Loucy (cell line): ENCODE measurements around the gene PLA2G5.
"Not testable (repeated sequence)": the region's sequence is repeated elsewhere in the genome, so short reads cannot be mapped to it uniquely, and the experiment has no call there.

Source experiments
- H2AFZ ChIP-seq: fragments of 200-600 bp; sonication (generic); 2 replicates; pipeline ENCODE4 v1.6.0; 2016; ENCODE audit warnings: antibody characterized with exemption, mild to moderate bottlenecking, low read length, moderate library complexity
- H3F3A ChIP-seq: fragments of 200-600 bp; 2 replicates; pipeline ENCODE4 v1.6.0; 2016; ENCODE audit warnings: antibody characterized with exemption, low read depth, mild to moderate bottlenecking
- H3K27me3 ChIP-seq: fragments of 200-600 bp; sonication (generic); 2 replicates; pipeline ENCODE4 v1.6.1; 2014; ENCODE audit warnings: low read length, mild to moderate bottlenecking; ENCODE audit not compliant: insufficient read depth, poor library complexity, severe bottlenecking
- H3K36me3 ChIP-seq: fragments of 200-600 bp; sonication (generic); 2 replicates; pipeline ENCODE4 v1.6.1; 2016; ENCODE audit warnings: low read length; ENCODE audit not compliant: insufficient read depth
- H3K4me1 ChIP-seq: fragments of 200-600 bp; sonication (generic); 2 replicates; pipeline ENCODE4 v1.5.1; 2014; ENCODE audit warnings: low read length, mild to moderate bottlenecking; ENCODE audit not compliant: insufficient read depth, poor library complexity, severe bottlenecking
- H3K4me2 ChIP-seq: fragments of 200-600 bp; sonication (generic); 2 replicates; pipeline ENCODE4 v1.6.0; 2014; ENCODE audit warnings: antibody characterized with exemption, low read length, low read depth, mild to moderate bottlenecking; ENCODE audit not compliant: poor library complexity, severe bottlenecking
- H3K4me3 ChIP-seq: fragments of 200-600 bp; sonication (generic); 2 replicates; pipeline ENCODE4 v1.5.1; 2014; ENCODE audit warnings: low read length, mild to moderate bottlenecking, mixed read lengths; ENCODE audit not compliant: poor library complexity, severe bottlenecking
- H3K79me2 ChIP-seq: fragments of 200-600 bp; sonication (generic); 2 replicates; pipeline ENCODE4 v1.6.1; 2014; ENCODE audit warnings: low read length; ENCODE audit not compliant: insufficient read depth
- H3K9ac ChIP-seq: fragments of 200-600 bp; sonication (generic); 2 replicates; pipeline ENCODE4 v1.6.0; 2014; ENCODE audit warnings: mild to moderate bottlenecking, low read depth, low read length, moderate library complexity; ENCODE audit not compliant: poor library complexity, severe bottlenecking
- H3K9me2 ChIP-seq: fragments of 200-600 bp; sonication (generic); replicated peaks from 2 replicates; pipeline ENCODE4 v1.6.1; 2016; ENCODE audit warnings: low read depth, low read length, mixed read lengths
- H3K9me3 ChIP-seq: fragments of 200-600 bp; sonication (generic); 2 replicates; pipeline ENCODE4 v1.6.1; 2014; ENCODE audit warnings: mild to moderate bottlenecking, antibody characterized with exemption, low read length, low read depth; ENCODE audit not compliant: insufficient read depth
- H4K20me1 ChIP-seq: fragments of 200-600 bp; sonication (generic); 2 replicates; pipeline ENCODE4 v1.6.0; 2014; ENCODE audit warnings: antibody characterized with exemption, low read length, mild to moderate bottlenecking; ENCODE audit not compliant: insufficient read depth, poor library complexity, severe bottlenecking
- EZH2phosphoT487 ChIP-seq: fragments of 200-600 bp; IDR thresholded peaks from 2 replicates; pipeline ENCODE4 v1.6.1; 2018; ENCODE audit warnings: antibody characterized with exemption, mild to moderate bottlenecking, moderate library complexity, borderline replicate concordance
- TF ChIP-seq, protein P1 (sequence below): fragments of 200-600 bp; sonication (generic); conservative IDR thresholded peaks from 2 replicates; pipeline ENCODE4 v1.5.1; 2014; ENCODE audit warnings: mild to moderate bottlenecking, antibody characterized with exemption, low read length

The PLA2G5 gene

DNA sequence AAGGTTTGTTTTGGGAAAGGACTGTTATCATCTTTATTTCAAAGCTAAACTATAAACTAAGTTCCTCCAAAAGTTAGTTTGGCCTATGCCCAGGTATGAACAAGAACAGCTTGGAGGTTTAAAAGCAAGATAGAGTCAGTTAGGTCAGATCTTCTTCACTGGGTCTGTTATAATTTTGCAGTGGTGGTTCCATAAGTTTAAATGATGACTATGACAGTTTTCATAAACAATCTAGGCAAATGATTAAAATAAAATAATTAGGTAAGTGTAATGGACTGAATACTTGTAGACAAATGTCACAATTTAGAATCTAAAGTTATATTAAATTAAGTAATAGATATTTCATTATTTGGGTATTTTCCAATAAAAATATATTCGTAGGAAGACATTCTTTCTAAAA lies 21.4 kb upstream of the PLA2G5 start:
- Histone ChIP-seq H3F3A (no peaks in the 10 kb centered on the region), H3K9me3 (no peaks in the 10 kb centered on the region; the same call in 1 of the 2 replicates), H3K27me3 (no peaks in the 10 kb centered on the region)

DNA sequence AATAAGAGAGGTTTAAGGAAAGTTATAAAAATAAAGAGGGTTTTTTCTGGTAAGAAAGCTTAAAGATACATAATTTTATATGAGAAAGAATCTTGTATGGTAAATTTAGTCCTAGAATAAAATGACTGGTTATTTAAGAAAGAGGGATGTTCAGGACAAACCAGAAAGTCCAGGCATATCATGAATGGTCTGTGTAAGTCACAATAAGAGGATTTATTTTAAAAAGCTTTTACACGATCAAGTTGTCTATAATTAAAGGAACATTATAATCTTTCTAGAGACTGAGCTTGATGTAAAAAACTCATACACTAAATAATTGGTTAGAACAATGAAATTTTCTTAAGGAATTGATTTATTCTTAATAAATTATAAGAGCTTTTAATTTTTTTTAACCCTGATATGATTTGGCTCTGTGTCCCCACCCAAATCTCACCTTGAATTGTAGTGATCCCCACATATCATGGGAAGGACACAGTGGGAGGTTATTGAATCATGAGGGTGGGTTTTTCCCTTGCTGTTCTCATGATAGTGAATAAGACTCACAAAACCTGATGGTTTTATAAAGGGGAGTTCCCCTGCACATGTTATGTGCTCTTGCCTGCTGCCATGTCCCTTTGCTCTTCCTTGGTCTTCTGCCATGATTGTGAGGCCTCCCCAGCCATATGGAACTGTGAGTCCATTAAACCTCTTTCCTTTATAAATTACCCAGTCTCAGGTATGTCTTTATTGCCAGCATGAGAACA lies 20.8 kb upstream of the PLA2G5 start:
- not testable (repeated sequence) for H3K4me2 ChIP-seq, H2AFZ ChIP-seq, H4K20me1 ChIP-seq, H3F3A ChIP-seq, H3K4me3 ChIP-seq, H3K9ac ChIP-seq, H3K79me2 ChIP-seq, H3K27me3 ChIP-seq, H3K9me2 ChIP-seq, H3K9me3 ChIP-seq, H3K36me3 ChIP-seq, H3K4me1 ChIP-seq

More for the DNA sequence above, 21.4 kb upstream of the PLA2G5 start:
- no peaks in the 10 kb centered on the region for H4K20me1 ChIP-seq
- no peak overlapping the region for H3K9ac ChIP-seq
- H3K4me1 ChIP-seq, result no peaks in the 10 kb centered on the region
- no peak overlapping the region for H2AFZ ChIP-seq
- no peak overlapping the region for H3K4me2 ChIP-seq
- H3K36me3 ChIP-seq, result no peaks in the 10 kb centered on the region
- H3K79me2 ChIP-seq, result no peaks in the 10 kb centered on the region
- TF ChIP-seq, protein P1, sequence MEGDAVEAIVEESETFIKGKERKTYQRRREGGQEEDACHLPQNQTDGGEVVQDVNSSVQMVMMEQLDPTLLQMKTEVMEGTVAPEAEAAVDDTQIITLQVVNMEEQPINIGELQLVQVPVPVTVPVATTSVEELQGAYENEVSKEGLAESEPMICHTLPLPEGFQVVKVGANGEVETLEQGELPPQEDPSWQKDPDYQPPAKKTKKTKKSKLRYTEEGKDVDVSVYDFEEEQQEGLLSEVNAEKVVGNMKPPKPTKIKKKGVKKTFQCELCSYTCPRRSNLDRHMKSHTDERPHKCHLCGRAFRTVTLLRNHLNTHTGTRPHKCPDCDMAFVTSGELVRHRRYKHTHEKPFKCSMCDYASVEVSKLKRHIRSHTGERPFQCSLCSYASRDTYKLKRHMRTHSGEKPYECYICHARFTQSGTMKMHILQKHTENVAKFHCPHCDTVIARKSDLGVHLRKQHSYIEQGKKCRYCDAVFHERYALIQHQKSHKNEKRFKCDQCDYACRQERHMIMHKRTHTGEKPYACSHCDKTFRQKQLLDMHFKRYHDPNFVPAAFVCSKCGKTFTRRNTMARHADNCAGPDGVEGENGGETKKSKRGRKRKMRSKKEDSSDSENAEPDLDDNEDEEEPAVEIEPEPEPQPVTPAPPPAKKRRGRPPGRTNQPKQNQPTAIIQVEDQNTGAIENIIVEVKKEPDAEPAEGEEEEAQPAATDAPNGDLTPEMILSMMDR, result no peak
- no peak for TF ChIP-seq EZH2phosphoT487
- H3K9me2 ChIP-seq, result no peaks in the 10 kb centered on the region
- no peak overlapping the region for H3K4me3 ChIP-seq

DNA sequence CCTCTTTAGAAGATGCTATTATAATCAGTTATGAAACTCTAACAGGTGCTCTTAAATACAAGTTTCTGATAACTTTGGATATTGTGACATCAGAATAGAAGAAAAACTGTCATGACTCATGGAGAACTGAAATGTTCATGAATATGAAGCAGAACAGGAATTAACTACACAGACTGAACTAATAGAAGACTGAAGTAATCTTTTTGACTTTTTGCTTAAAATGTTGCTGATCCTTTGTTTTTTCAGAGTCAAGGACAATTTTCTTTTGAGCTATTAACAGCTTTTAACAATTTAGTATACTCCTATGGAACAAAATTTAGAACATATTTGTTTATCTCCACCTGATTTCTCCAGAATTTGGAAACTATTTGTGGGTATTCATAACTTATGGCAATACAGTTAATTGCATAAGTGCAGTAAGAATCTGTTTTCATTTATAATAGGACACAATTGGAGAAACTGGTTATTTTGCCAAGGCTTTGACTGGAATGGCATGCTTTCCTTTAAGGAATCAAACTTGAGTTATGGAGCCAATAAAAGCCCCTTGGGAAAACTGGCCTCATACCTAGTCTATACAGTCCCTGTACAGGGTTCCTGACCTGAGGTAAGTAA lies 18.7 kb upstream of the PLA2G5 start:
- H3K27me3 ChIP-seq, result no peaks in the 10 kb centered on the region
- H3K9me2 ChIP-seq, result no peaks in the 10 kb centered on the region
- H3K9me3 ChIP-seq, result no peaks in the 10 kb centered on the region; the same call in 1 of the 2 replicates
- TF ChIP-seq, protein P1, result no peak
- no peak for TF ChIP-seq EZH2phosphoT487
- H3K79me2 ChIP-seq, result no peaks in the 10 kb centered on the region
- no peaks in the 10 kb centered on the region for H3K36me3 ChIP-seq
- H3F3A ChIP-seq, result no peaks in the 10 kb centered on the region
- no peaks in the 10 kb centered on the region for H4K20me1 ChIP-seq
- H3K9ac ChIP-seq, result no peak overlapping the region
- no peak overlapping the region for H2AFZ ChIP-seq
- no peaks in the 10 kb centered on the region for H3K4me1 ChIP-seq
- H3K4me2 ChIP-seq, result no peak overlapping the region
- H3K4me3 ChIP-seq, result no peak overlapping the region

DNA sequence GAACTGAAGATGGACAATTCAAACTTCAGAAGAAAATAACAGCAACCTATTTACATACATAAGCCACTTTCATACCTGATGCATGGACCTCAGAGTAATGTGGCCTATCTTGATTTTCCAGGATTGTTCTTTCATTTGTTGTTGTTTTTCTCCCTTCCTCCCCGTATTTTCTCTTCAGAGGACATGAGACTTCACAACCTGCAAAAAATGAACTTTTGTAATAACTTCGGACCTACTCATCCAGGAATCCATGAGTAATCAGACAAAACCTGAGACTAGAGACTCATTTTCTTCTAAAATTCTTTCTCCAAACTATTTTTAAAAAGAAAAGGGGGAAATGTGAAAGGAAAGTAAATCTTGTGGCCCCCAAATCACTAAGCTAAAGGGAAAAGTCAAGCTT lies 17.6 kb upstream of the PLA2G5 start:
- no peak overlapping the region for H3K9ac ChIP-seq
- no peaks in the 10 kb centered on the region for H3K4me1 ChIP-seq
- no peak overlapping the region for H3K4me2 ChIP-seq
- H3F3A ChIP-seq, result no peaks in the 10 kb centered on the region
- H3K36me3 ChIP-seq, result no peaks in the 10 kb centered on the region
- no peaks in the 10 kb centered on the region for H4K20me1 ChIP-seq
- no peaks in the 10 kb centered on the region for H3K27me3 ChIP-seq
- no peaks in the 10 kb centered on the region for H3K9me2 ChIP-seq
- H2AFZ ChIP-seq, result no peak overlapping the region
- no peaks in the 10 kb centered on the region for H3K79me2 ChIP-seq
- H3K9me3 ChIP-seq, result no peaks in the 10 kb centered on the region; the same call in 1 of the 2 replicates
- TF ChIP-seq, protein P1, result no peak
- TF ChIP-seq EZH2phosphoT487, result no peak
- H3K4me3 ChIP-seq, result no peak overlapping the region
